Heart right ventricle (tissue), 16 donors: ENCODE measurements around the gene CUEDC1. TPM values are rescaled to one million over a fixed set of nuclear protein-coding genes. Genes with fewer than 3 reads are reported as not detected.

ENCODE experiments used
- ATAC-seq, 8 donors: fragments of 200-7000 bp; cut with Tn5 transposase; one replicate each; pipeline ENCODE4 v1.9.1; 2020; ENCODE audit warnings: mild to moderate bottlenecking in 8 of 8, moderate library complexity in 8 of 8, moderate number of reproducible peaks in 1 of 8
- DNase-seq, 2 donors: peaks; one replicate each; pipeline ENCODE4 v3.0.0-alpha.2; 2020
- H3K27ac ChIP-seq, 10 donors: fragments of 200-600 bp; sonication (generic) in 2 of 10; one replicate each; pipeline versions ENCODE4 v1.5.0 to v1.8.0; 2020 to 2022; ENCODE audit warnings: mild to moderate bottlenecking in 3 of 10
- H3K27me3 ChIP-seq, 7 donors: fragments of 200-600 bp; one replicate each; pipeline ENCODE4 v1.8.0; 2021 to 2022; ENCODE audit warnings: mild to moderate bottlenecking in 2 of 7
- H3K36me3 ChIP-seq, 9 donors: fragments of 200-600 bp; sonication (generic) in 1 of 9; one replicate each; pipeline versions ENCODE4 v1.5.0 to v1.8.0; 2020 to 2022; ENCODE audit warnings: mild to moderate bottlenecking in 2 of 9
- H3K4me1 ChIP-seq, 9 donors: fragments of 200-600 bp; sonication (generic) in 1 of 9; one replicate each; pipeline versions ENCODE4 v1.5.0 to v1.8.0; 2020 to 2022; ENCODE audit warnings: mild to moderate bottlenecking in 4 of 9
- H3K4me3 ChIP-seq, 10 donors: fragments of 200-600 bp; sonication (generic) in 2 of 10; one replicate each; pipeline versions ENCODE4 v1.5.0 to v1.8.0; 2020 to 2022; ENCODE audit warnings: mild to moderate bottlenecking in 7 of 10, moderate library complexity in 2 of 10
- H3K9me3 ChIP-seq, 11 donors: fragments of 200-600 bp in 10 of 11; sonication (generic) in 2 of 11; one replicate each; pipeline versions ENCODE4 v1.5.0 to v1.8.0; 2013 to 2022; ENCODE audit warnings: mild to moderate bottlenecking in 2 of 11, control low read depth in 1 of 11, moderate library complexity in 1 of 11
- WGBS, 2 donors: extraction: QIAGEN DNeasy Blood & Tissue Kit; methylation state at CpG; one replicate each; pipeline ENCODE4 v1.1.7; 2013; ENCODE audit warnings: inconsistent platforms in 1 of 2; 5-methylcytosine and 5-hydroxymethylcytosine counted together
- intact Hi-C, 10 donors: fragments of 100-400 bp; cut with DNase I; formaldehyde crosslinking; loops; one replicate each; pipeline versions ENCODE4 v1.11.1 to v1.14.2; 2022
- polyA plus RNA-seq, 2 donors: library from polyadenylated mRNA; stranded (reverse); fragments of 200-250 nt; gene quantifications; one replicate each; pipeline ENCODE4 v1.2.3, GENCODE V29; 2013
- total RNA-seq, 10 donors: library from RNA; stranded (reverse); fragmentation: NEBNext Ultra II Directional in 3 of 10; extraction: Animal tissue kit (Norgen Biotek cat#: 25700) in 3 of 10; gene quantifications; one replicate each; pipeline versions ENCODE4 v1.2.1 to v1.2.4, GENCODE V29; 2021 to 2023
- TF ChIP-seq, protein P1 (sequence below), 9 donors: fragments of 200-600 bp; sonication (generic) in 2 of 9; IDR thresholded peaks; one replicate each; pipeline versions ENCODE4 v1.5.0 to v1.8.0; 2021 to 2022; ENCODE audit warnings: antibody characterized with exemption in 9 of 9, mild to moderate bottlenecking in 5 of 9, moderate library complexity in 1 of 9
- donor health status: Arrhythmogenic right ventricular cardiomyopathy.
- donor health status: ischemic (EF 13 %, LVEDD 7.1; RV severe dilation, severe dysfunction).
- donor health status: healthy with polysubstance abuse.
- donor health status: DM: no; HTN: yes; CAD: no.
- donor health status: DM: no; HTN: no; CAD: no.
- donor health status: ischemic (EF 25% LVEDD 6.9; RV normal size, moderate dysfunction).
- donor health status: ischemic (EF 25% LVEDD 5.7; RV mildly dilated, moderate dysfunction).
- donor health status: healthy.
- donor health status: DM: yes; HTN: yes; CAD: no.
- donor health status: Ischemic cardiomyopathy.
- donor health status: ischemic (EF 35%, LVEDD 5.7; RV mildly dilated, moderate dysfunction).
- donor health status: nonischemic (EF 11% LVEDD 7.7; RV severe dilation, severe dysfunction).
- donor health status: DM: yes; HTN: yes; CAD: no.
- donor health status: PGD.
- donor health status: ischemic (EF 29% LVEDD 5.4; RV normal size, mild dysfunction).
- donor health status: nonischemic (EF 23%, LVEDD 6.1; RV moderate dilation, normal function).

CUEDC1 gene
- total and polyA plus RNA-seq, 12 donors = 26.9 to 65.0 (median 45.4) TPM

DNA sequence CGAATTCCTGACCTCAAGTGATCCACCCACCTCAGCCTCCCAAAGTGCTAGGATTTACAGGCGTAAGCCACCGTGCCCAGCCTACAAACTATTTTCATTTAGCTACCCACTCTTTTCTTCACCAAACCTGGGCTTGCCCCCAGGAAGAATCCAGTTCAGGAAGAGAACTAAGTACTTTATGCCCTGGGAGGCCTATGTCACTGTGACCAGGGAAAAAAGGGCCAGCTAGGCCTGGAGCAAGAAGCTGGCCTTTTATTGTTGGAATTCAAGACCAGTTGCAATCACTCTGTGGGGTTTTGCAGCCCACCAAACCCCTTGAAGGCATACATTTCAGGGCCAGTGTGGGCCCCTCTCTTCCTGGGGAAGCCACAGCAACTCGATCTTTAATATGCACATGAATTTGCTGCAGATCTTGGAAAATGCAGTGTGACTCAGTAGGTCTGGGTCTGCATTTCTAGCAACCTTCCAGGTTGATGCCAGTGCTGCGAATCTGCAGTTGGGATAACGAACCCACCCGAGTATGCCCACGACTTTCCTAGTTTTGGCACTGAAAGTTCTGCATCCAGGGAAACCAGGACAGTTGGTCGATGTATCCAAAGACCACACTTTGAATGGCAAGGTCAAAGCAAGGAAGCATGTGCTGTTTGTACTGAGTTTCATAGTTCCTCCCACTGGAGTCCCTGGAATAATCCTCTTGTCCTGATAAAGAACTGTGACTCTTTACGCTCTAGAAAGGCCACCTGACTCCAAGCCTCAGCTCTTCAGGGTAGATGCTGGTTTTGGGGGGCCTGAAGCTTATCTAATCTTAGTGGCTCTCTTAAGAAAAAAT lies 98.2 kb downstream of the CUEDC1 start:
- no peak overlapping the region for H3K4me3 ChIP-seq
- no peaks in the 10 kb centered on the region for H3K9me3 ChIP-seq
- no peaks in the 10 kb centered on the region for H3K27me3 ChIP-seq
- H3K27ac ChIP-seq = no peak overlapping the region
- TF ChIP-seq, protein P1, sequence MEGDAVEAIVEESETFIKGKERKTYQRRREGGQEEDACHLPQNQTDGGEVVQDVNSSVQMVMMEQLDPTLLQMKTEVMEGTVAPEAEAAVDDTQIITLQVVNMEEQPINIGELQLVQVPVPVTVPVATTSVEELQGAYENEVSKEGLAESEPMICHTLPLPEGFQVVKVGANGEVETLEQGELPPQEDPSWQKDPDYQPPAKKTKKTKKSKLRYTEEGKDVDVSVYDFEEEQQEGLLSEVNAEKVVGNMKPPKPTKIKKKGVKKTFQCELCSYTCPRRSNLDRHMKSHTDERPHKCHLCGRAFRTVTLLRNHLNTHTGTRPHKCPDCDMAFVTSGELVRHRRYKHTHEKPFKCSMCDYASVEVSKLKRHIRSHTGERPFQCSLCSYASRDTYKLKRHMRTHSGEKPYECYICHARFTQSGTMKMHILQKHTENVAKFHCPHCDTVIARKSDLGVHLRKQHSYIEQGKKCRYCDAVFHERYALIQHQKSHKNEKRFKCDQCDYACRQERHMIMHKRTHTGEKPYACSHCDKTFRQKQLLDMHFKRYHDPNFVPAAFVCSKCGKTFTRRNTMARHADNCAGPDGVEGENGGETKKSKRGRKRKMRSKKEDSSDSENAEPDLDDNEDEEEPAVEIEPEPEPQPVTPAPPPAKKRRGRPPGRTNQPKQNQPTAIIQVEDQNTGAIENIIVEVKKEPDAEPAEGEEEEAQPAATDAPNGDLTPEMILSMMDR (IDR thresholded peaks at IDR 0.05) = no peak
- intact Hi-C loops = loop anchor here (1.0 to 10.0 kb wide), 8 partner anchors 35 to 260 kb away; partner anchors contain the start of gene DYNLL2 (in 4 of the 10)
- no peaks in the 10 kb centered on the region for H3K36me3 ChIP-seq
- H3K4me1 ChIP-seq = peaks cover 18 to 75% (median 37%) of the 10 kb centered on the region in 9 donors
- 78 to 80% methylated on average over 10 of the region's 10 CpGs for WGBS, 2 donors
- ATAC-seq (no peak), DNase-seq (no peak)

DNA sequence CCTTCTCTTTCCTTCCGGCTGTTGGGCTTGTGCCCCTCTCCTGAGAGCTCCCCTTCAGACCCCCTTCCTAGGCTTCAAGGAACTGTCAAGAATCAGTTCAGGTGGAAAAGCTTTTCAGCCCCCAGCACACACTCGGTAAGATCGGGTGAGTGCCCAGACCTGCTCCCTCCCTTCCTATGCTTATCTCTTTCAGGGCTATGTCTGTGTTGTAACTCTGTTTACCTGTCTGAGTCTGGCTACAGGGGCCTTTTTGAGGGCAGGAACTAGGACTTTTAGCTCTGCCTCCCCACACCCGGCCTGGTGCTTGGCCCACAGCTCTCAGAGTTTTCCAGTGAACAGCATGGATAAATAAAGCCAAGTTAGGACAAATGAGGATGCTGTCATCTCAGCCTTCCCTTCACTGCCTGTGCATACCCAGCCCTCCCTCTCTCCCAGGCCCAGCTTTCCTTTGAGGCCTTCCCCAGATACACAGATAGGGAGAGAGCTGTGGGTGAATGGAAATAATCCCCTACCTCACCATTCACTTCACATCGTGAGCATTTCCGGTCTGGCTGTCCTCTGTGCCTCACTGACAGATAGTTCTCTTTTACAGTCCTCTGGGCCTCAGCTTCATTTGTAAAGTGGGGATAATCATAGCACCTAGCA lies 99.7 kb downstream of the CUEDC1 start:
- no peaks in the 10 kb centered on the region for H3K27me3 ChIP-seq
- intact Hi-C loops = loop anchor here (2.0 to 10.0 kb wide), 7 partner anchors 37 to 262 kb away; partner anchors contain the start of gene DYNLL2 (in 4 of the 10)
- H3K4me3 ChIP-seq = no peak overlapping the region
- peak overlapping the region in 5 of 10 donors; percentile 12 to 91 (median 47) for H3K27ac ChIP-seq
- H3K9me3 ChIP-seq = no peaks in the 10 kb centered on the region
- no peaks in the 10 kb centered on the region for H3K36me3 ChIP-seq
- peaks cover 10 to 74% (median 33%) of the 10 kb centered on the region in 9 donors for H3K4me1 ChIP-seq
- 35 to 41% methylated on average over 5 to 6 of the region's 6 CpGs for WGBS, 2 donors
- no peak for ATAC-seq
- TF ChIP-seq, protein P1 (IDR thresholded peaks at IDR 0.05) = no peak
- no peak for DNase-seq

DNA sequence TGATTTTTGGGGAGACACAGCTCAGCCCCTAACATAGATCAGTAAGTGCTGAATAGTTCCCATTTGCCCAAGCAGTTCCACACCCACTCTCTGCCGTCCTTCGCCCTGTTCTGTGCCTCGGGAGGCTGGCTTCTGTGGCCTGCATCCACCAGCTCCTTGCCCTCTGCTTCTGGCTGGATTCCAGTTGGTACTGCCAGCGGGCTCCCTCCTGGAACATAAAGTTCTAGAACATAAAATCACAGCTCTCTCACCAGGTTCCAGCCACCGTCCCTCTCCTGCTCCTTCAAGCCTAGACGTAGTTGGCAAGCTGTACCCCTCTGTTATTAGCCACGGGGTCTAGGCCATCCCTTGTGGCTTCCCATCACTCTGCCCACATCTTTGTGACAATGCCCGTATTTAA lies 101.5 kb downstream of the CUEDC1 start:
- Histone ChIP-seq H3K27ac (peak overlapping the region; percentile 45 to 98 (median 90)), H3K4me3 (no peak overlapping the region), H3K36me3 (peaks cover 0 to 4% (median 0%) of the 10 kb centered on the region in 9 donors), H3K27me3 (no peaks in the 10 kb centered on the region), H3K9me3 (no peaks in the 10 kb centered on the region), H3K4me1 (peaks cover 13 to 75% (median 37%) of the 10 kb centered on the region in 9 donors)
- TF ChIP-seq, protein P1 (IDR thresholded peaks at IDR 0.05) = no peak
- DNase-seq (peak in 1 of 2 donors; percentile 57), ATAC-seq (peak in 3 of 8 donors; percentile 34 to 39 (median 36))
- 55 to 57% methylated on average over 8 of the region's 8 CpGs for WGBS, 2 donors
- intact Hi-C loops = loop anchor here in 6 of 10 donors (5.0 to 10.0 kb wide), 3 partner anchors 39 to 261 kb away; partner anchors contain the start of gene DYNLL2 (in 4 of the 6)

DNA sequence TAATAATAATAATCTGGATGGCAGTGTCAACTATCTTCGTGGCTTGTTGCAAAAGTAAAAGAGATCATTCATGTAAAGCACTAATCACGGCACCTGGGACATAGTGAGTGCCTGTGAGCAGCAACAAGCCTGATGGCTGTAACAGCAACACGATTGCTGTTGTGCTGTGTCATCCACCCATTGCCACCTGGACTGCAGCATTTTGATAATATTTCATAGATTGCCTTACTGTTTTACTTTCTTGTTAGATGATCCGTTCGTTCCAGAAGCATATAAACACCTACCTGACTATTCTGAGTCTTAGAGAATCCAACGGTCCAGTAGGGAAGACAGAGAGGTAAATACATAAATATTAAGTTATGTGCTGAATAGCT lies 102.3 kb downstream of the CUEDC1 start:
- DNase-seq (no peak), ATAC-seq (no peak)
- H3K27me3 ChIP-seq = no peaks in the 10 kb centered on the region
- H3K4me1 ChIP-seq = peaks cover 13 to 77% (median 40%) of the 10 kb centered on the region in 9 donors
- no peak overlapping the region for H3K4me3 ChIP-seq
- H3K9me3 ChIP-seq = no peaks in the 10 kb centered on the region
- H3K36me3 ChIP-seq = peaks cover 0 to 11% (median 0%) of the 10 kb centered on the region in 9 donors
- TF ChIP-seq, protein P1 (IDR thresholded peaks at IDR 0.05) = no peak
- 59 to 61% methylated on average over 6 of the region's 6 CpGs for WGBS, 2 donors
- intact Hi-C loops = loop anchor here in 6 of 10 donors (5.0 to 10.0 kb wide), 3 partner anchors 39 to 262 kb away; partner anchors contain the start of gene DYNLL2 (in 4 of the 6)
- H3K27ac ChIP-seq = peak overlapping the region; percentile 45 to 98 (median 90)
